DOHH2 (cell line): ENCODE data around the gene CELF3.

Source experiments
- EZH2phosphoT487 ChIP-seq: fragments of 200-600 bp; sonication (generic); IDR thresholded peaks from 2 replicates; pipeline ENCODE4 v1.6.1; 2017; ENCODE audit warnings: borderline replicate concordance, mild to moderate bottlenecking, antibody characterized with exemption, low read length, moderate library complexity, mixed read lengths
- TF ChIP-seq, protein P1 (sequence below): fragments of 200-600 bp; sonication (generic); IDR thresholded peaks from one replicate; pipeline ENCODE4 v1.5.1; 2014; ENCODE audit warnings: antibody characterized with exemption, mild to moderate bottlenecking, low read depth, low read length; ENCODE audit not compliant: poor library complexity, severe bottlenecking

DNA sequence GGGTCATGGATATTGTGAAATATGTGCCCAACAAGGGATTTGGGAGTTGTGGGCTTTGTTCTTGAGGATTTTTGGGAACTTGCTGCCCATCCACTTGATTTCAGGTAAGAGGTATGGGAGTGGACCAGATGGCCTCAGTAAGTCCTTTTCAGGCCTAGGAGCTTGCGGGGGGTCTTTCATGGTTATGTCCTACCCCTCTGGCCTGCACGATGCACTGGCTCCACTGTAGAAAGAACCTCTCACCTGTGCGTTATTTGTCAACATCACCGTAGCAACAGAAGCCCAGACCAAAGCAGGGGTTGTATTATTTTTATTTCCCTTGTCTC lies 13.3 kb upstream of the CELF3 start:
- TF ChIP-seq, protein P1, sequence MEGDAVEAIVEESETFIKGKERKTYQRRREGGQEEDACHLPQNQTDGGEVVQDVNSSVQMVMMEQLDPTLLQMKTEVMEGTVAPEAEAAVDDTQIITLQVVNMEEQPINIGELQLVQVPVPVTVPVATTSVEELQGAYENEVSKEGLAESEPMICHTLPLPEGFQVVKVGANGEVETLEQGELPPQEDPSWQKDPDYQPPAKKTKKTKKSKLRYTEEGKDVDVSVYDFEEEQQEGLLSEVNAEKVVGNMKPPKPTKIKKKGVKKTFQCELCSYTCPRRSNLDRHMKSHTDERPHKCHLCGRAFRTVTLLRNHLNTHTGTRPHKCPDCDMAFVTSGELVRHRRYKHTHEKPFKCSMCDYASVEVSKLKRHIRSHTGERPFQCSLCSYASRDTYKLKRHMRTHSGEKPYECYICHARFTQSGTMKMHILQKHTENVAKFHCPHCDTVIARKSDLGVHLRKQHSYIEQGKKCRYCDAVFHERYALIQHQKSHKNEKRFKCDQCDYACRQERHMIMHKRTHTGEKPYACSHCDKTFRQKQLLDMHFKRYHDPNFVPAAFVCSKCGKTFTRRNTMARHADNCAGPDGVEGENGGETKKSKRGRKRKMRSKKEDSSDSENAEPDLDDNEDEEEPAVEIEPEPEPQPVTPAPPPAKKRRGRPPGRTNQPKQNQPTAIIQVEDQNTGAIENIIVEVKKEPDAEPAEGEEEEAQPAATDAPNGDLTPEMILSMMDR, result no peak
- TF ChIP-seq EZH2phosphoT487, result no peak
